Measurements from ENCODE around the gene CADPS.

The CADPS gene

DNA sequence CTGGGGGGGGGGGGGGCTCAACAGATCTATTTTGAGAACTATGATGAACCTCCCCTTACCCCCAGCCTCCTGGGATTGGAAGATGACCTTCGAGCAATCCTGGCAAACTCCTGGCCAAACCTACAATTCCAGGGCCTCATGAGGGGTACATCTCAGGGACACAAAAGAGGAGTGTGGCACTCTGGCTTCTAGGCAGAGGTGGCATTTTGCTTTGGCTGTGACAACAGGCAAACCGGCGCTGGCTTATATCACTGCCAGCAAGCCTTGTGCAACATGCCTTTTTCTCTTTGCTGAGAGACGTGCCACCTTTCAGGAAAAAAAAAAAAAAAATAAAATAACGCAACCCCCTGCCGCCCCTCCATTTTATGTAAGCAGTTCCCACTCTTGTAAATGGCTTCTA is 470.1 kb downstream of the CADPS start:
- H3K36me3 ChIP-seq (ENCODE audit: control insufficient read depth, insufficient read depth, low read length) = no peaks in the 10 kb centered on the region
- no peak overlapping the region for H3K27ac ChIP-seq (ENCODE audit: low read depth, low read length, severe bottlenecking)
- H3K4me1 ChIP-seq (ENCODE audit: control insufficient read depth, insufficient read depth, low read length, poor library complexity, severe bottlenecking) = no peaks in the 10 kb centered on the region
- 100% methylated on average over 3 of the region's 6 CpGs for WGBS, 2 experiments (ENCODE audit: insufficient coverage in 2 of 2)
- H3K4me3 ChIP-seq (ENCODE audit: extremely low read depth, insufficient read depth, low read length, poor library complexity, severe bottlenecking) = no peak overlapping the region
- no peaks in the 10 kb centered on the region for H3K9me3 ChIP-seq (ENCODE audit: control insufficient read depth, low read length)

DNA sequence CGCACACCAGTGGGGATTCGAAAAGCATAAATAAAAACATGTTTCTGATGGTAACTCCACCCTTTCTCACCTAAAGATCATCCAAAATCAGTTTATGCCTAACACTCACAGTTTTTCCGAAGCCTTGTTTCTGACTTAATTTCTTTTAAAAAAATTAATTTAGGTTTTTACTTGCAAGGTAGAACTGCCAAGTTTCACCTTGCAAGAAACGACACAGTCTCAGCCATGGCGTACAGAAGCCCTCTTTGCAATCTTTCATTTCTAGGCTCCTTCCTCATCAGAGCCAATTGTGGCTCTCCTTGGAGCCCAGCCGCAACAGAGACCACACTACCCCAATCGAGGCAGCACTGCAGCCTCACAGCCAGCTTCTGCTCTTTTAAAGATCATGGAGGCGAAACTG is 470.9 kb downstream of the CADPS start:
- WGBS, 2 experiments (ENCODE audit: insufficient coverage in 2 of 2) = 93 to 100% methylated on average over 3 of the region's 8 CpGs
- no peaks in the 10 kb centered on the region for H3K4me1 ChIP-seq (ENCODE audit: control insufficient read depth, insufficient read depth, low read length, poor library complexity, severe bottlenecking)
- no peaks in the 10 kb centered on the region for H3K9me3 ChIP-seq (ENCODE audit: control insufficient read depth, low read length)
- H3K36me3 ChIP-seq (ENCODE audit: control insufficient read depth, insufficient read depth, low read length) = no peaks in the 10 kb centered on the region
- H3K4me3 ChIP-seq (ENCODE audit: extremely low read depth, insufficient read depth, low read length, poor library complexity, severe bottlenecking) = no peak overlapping the region
- H3K27ac ChIP-seq (ENCODE audit: low read depth, low read length, severe bottlenecking) = no peak overlapping the region

- H3K4me1 ChIP-seq (ENCODE audit: control insufficient read depth, insufficient read depth, low read length, poor library complexity, severe bottlenecking) = no peaks in the 10 kb centered on the region
- no CpG with 5 or more reads among the region's 3 CpGs for WGBS, 2 experiments (ENCODE audit: insufficient coverage in 2 of 2)
- H3K36me3 ChIP-seq (ENCODE audit: control insufficient read depth, insufficient read depth, low read length) = no peaks in the 10 kb centered on the region
- H3K4me3 ChIP-seq (ENCODE audit: extremely low read depth, insufficient read depth, low read length, poor library complexity, severe bottlenecking) = no peak overlapping the region
- no peak overlapping the region for H3K27ac ChIP-seq (ENCODE audit: low read depth, low read length, severe bottlenecking)
- H3K9me3 ChIP-seq (ENCODE audit: control insufficient read depth, low read length) = no peaks in the 10 kb centered on the region
Observed at GRCh38 chr3:62403765-62404164, 471.5 kb downstream of the CADPS start.

DNA sequence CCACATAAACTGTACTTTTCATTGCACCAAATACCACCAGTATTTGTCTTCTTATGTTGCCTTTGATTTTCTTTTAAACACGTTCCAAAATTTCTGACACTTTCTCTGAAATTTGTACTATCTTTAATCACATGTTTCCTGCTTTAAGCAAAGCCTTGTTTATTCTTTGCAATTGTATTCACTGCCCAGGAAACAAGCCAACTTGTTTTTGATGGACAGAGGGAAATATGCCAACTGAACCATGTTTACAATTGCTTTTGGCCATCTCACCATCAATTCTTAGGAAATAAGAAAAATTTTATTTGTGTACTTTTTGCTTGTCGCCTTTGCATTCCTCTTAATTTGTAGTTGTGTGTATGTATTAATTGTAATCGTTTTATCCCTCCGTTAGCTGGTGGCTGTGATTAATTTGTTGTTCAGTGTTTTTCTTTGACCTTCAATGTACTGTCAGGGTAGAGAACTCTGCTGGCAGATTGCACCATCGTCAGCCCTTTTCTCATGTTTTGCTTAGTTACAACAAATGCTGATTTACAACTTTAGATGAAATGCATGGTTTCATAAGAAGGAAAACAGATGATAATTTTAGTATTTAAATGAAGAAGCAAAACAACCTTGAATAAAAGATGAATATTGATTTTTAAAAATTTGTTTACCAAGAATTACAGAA is 482.5 kb downstream of the CADPS start:
- Histone ChIP-seq H3K4me1 (ENCODE audit: control insufficient read depth, insufficient read depth, low read length, poor library complexity, severe bottlenecking) (no peaks in the 10 kb centered on the region), H3K4me3 (ENCODE audit: extremely low read depth, insufficient read depth, low read length, poor library complexity, severe bottlenecking) (no peak overlapping the region), H3K36me3 (ENCODE audit: control insufficient read depth, insufficient read depth, low read length) (no peaks in the 10 kb centered on the region), H3K27ac (ENCODE audit: low read depth, low read length, severe bottlenecking) (no peak overlapping the region), H3K9me3 (ENCODE audit: control insufficient read depth, low read length) (no peaks in the 10 kb centered on the region)
- WGBS, 2 experiments (ENCODE audit: insufficient coverage in 2 of 2) = 28 to 60% methylated on average over 1 to 2 of the region's 5 CpGs

GRCh38 chr3:62387251-62387650 is 488.0 kb downstream of the CADPS start:
- Histone ChIP-seq H3K4me1 (ENCODE audit: control insufficient read depth, insufficient read depth, low read length, poor library complexity, severe bottlenecking) (no peaks in the 10 kb centered on the region), H3K4me3 (ENCODE audit: extremely low read depth, insufficient read depth, low read length, poor library complexity, severe bottlenecking) (no peak overlapping the region), H3K27ac (ENCODE audit: low read depth, low read length, severe bottlenecking) (no peak overlapping the region), H3K36me3 (ENCODE audit: control insufficient read depth, insufficient read depth, low read length) (no peaks in the 10 kb centered on the region), H3K9me3 (ENCODE audit: control insufficient read depth, low read length) (no peaks in the 10 kb centered on the region)
- WGBS, 2 experiments (ENCODE audit: insufficient coverage in 2 of 2) = 86 to 93% methylated on average over 2 of the region's 3 CpGs

GRCh38 chr3:62379321-62379798 is 495.9 kb downstream of the CADPS start:
- Histone ChIP-seq H3K27ac (ENCODE audit: low read depth, low read length, severe bottlenecking) (no peak overlapping the region), H3K9me3 (ENCODE audit: control insufficient read depth, low read length) (no peaks in the 10 kb centered on the region), H3K36me3 (ENCODE audit: control insufficient read depth, insufficient read depth, low read length) (no peaks in the 10 kb centered on the region), H3K4me3 (ENCODE audit: extremely low read depth, insufficient read depth, low read length, poor library complexity, severe bottlenecking) (no peak overlapping the region), H3K4me1 (ENCODE audit: control insufficient read depth, insufficient read depth, low read length, poor library complexity, severe bottlenecking) (peaks cover 5% of the 10 kb centered on the region)
- WGBS, 2 experiments (ENCODE audit: insufficient coverage in 2 of 2) = 0% methylated on average over 8 to 17 of the region's 21 CpGs

DNA sequence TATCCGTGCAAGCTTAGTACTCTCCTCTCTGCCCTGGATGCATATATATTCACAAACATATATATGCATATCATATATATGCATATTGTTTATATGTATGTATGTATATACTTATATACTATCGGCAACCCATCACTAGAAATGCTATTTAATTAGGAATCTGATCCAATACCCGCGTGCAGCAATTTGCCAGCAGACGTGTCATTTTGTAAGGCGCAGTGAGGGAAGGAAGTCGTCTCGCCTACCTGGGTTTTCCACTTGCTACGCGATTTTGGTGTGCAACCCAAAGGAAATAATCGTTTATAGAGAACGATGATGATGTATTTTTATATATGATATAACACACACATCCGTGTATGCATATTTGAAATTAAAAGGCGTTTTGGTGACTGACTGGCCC is 496.3 kb downstream of the CADPS start:
- peaks cover 7% of the 10 kb centered on the region for H3K4me1 ChIP-seq (ENCODE audit: control insufficient read depth, insufficient read depth, low read length, poor library complexity, severe bottlenecking)
- no peaks in the 10 kb centered on the region for H3K9me3 ChIP-seq (ENCODE audit: control insufficient read depth, low read length)
- H3K36me3 ChIP-seq (ENCODE audit: control insufficient read depth, insufficient read depth, low read length) = no peaks in the 10 kb centered on the region
- H3K4me3 ChIP-seq (ENCODE audit: extremely low read depth, insufficient read depth, low read length, poor library complexity, severe bottlenecking) = no peak overlapping the region
- 3% methylated on average over 6 of the region's 14 CpGs; no CpG with 5 or more reads in 1 of the 2 experiments for WGBS, 2 experiments (ENCODE audit: insufficient coverage in 2 of 2)
- no peak overlapping the region for H3K27ac ChIP-seq (ENCODE audit: low read depth, low read length, severe bottlenecking)

DNA sequence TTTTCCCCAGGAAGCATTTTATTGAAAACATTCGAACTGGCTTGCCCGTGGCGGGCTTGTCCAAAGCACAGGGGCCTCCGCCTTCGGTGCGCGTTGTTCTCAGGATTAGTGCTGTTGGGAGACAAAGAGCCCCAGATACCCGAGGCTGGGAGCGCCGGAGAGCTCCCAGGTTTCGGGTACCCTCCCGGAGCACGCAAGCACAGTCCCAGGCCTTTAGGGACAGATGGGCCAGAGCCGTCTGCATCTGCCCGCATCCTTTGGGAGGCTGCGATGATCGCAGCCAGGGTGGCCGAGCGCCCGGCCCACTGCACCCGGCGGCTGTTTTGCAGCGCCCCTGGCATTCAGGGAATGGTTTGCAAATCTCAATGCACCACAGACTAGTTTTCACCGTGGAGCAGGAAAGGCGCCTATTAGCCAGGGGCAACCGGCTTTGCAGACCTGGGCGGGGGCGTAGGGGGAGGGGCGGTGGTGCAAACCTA is 496.9 kb downstream of the CADPS start:
- 1% methylated on average over 21 to 23 of the region's 29 CpGs for WGBS, 2 experiments (ENCODE audit: insufficient coverage in 2 of 2)
- Histone ChIP-seq H3K27ac (ENCODE audit: low read depth, low read length, severe bottlenecking) (no peak overlapping the region), H3K4me3 (ENCODE audit: extremely low read depth, insufficient read depth, low read length, poor library complexity, severe bottlenecking) (no peak overlapping the region), H3K36me3 (ENCODE audit: control insufficient read depth, insufficient read depth, low read length) (no peaks in the 10 kb centered on the region), H3K4me1 (ENCODE audit: control insufficient read depth, insufficient read depth, low read length, poor library complexity, severe bottlenecking) (peaks cover 7% of the 10 kb centered on the region), H3K9me3 (ENCODE audit: control insufficient read depth, low read length) (no peaks in the 10 kb centered on the region)

DNA sequence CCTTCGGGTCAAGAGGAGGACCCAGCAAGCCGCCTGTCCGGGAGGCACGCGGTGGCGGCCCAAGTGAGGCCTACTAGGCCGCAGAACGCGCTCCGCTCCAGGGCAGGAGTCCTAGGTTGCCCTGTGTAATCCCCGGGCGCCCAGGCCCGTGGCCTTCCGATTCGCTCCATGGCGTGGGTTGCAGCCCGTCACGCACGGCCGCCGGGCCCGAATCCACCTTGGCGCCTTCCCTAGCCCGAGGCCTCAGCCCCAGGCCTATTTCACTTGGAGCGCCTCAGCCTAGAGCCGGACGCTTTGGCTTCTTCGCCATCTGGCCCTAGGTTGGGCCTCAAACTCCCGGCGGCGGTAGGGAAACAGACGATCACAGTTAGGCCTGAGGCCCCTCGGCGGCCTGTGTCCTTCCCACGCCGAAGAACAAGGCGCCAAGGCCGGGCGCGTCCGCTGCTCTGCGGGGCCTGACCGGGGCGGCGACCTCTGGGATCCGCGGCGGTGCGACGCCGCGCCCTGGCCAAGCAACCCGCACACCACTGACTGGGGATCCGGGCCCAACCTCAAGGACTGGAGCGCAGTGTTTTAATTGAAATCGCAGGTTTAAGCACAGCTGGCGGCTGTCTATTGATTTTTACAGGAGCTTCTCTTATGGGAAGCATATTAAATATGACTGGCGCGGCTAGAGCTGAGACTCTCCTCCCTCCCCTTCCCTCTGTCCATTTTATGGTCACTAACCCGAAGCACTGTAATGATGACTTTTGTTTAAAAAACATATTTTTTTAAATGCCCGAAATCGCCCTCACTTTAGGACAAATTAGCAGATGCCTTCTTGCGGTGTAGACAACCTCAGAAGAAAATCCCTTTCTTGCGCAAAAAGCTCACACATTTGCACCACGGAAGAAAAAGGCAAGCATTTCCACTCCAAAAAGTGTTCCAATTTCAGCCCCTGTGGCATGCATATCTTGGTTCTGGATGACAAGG is 498.0 kb downstream of the CADPS start:
- Histone ChIP-seq H3K4me3 (ENCODE audit: extremely low read depth, insufficient read depth, low read length, poor library complexity, severe bottlenecking) (no peak overlapping the region), H3K27ac (ENCODE audit: low read depth, low read length, severe bottlenecking) (no peak overlapping the region), H3K4me1 (ENCODE audit: control insufficient read depth, insufficient read depth, low read length, poor library complexity, severe bottlenecking) (peaks cover 10% of the 10 kb centered on the region), H3K9me3 (ENCODE audit: control insufficient read depth, low read length) (no peaks in the 10 kb centered on the region), H3K36me3 (ENCODE audit: control insufficient read depth, insufficient read depth, low read length) (no peaks in the 10 kb centered on the region)
- WGBS, 2 experiments (ENCODE audit: insufficient coverage in 2 of 2) = 15 to 19% methylated on average over 54 to 61 of the region's 65 CpGs

DNA sequence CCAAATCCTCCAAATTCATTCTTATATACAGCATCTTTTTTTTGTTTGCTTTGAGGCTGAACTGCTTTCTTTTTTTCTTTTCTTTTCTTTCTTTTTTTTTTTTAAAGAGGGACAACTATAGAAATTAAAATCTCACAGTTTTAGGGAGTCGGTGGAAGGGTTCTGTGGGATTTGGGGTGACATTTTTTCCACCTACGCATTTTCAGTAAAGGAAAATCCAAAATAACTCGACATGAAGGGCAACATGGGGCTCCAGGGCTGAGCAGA is 498.8 kb downstream of the CADPS start:
- Histone ChIP-seq H3K36me3 (ENCODE audit: control insufficient read depth, insufficient read depth, low read length) (no peaks in the 10 kb centered on the region), H3K4me3 (ENCODE audit: extremely low read depth, insufficient read depth, low read length, poor library complexity, severe bottlenecking) (no peak overlapping the region), H3K9me3 (ENCODE audit: control insufficient read depth, low read length) (no peaks in the 10 kb centered on the region), H3K4me1 (ENCODE audit: control insufficient read depth, insufficient read depth, low read length, poor library complexity, severe bottlenecking) (peaks cover 10% of the 10 kb centered on the region), H3K27ac (ENCODE audit: low read depth, low read length, severe bottlenecking) (no peak overlapping the region)
- 80% methylated on average over 2 of the region's 3 CpGs; no CpG with 5 or more reads in 1 of the 2 experiments for WGBS, 2 experiments (ENCODE audit: insufficient coverage in 2 of 2)

Data from mesodermal cell (in vitro differentiated cells).